Measurements from ENCODE around the gene TRPV5.

Gene TRPV5

GRCh38 chr7:142862351-142862750 lies 71.2 kb downstream of the TRPV5 start:
- H3K4me3 ChIP-seq (replicated peaks; ENCODE audit: low read depth, low read length), result no peak overlapping the region
- DNase-seq (ENCODE audit: low read depth), result no peak
- TF ChIP-seq CTCF (IDR thresholded peaks at IDR 0.05; ENCODE audit: low read length, missing control alignments), result no peak

GRCh38 chr7:142860968-142861367 lies 72.6 kb downstream of the TRPV5 start:
- no peak overlapping the region for H3K4me3 ChIP-seq (replicated peaks; ENCODE audit: low read depth, low read length)
- DNase-seq (ENCODE audit: low read depth), result no peak
- TF ChIP-seq CTCF (IDR thresholded peaks at IDR 0.05; ENCODE audit: low read length, missing control alignments), result no peak

GRCh38 chr7:142859829-142860228 lies 73.7 kb downstream of the TRPV5 start:
- no peak overlapping the region for H3K4me3 ChIP-seq (replicated peaks; ENCODE audit: low read depth, low read length)
- peak; percentile 66 for DNase-seq (ENCODE audit: low read depth)
- TF ChIP-seq CTCF (IDR thresholded peaks at IDR 0.05; ENCODE audit: low read length, missing control alignments), result no peak

- DNase-seq (ENCODE audit: low read depth), result no peak
- H3K4me3 ChIP-seq (replicated peaks; ENCODE audit: low read depth, low read length), result no peak overlapping the region
- no peak for TF ChIP-seq CTCF (IDR thresholded peaks at IDR 0.05; ENCODE audit: low read length, missing control alignments)
Measured at GRCh38 chr7:142859411-142859810, 74.1 kb downstream of the TRPV5 start.
